ENCODE results near the gene CCKAR. TPM values are rescaled to one million over a fixed set of nuclear protein-coding genes. Genes with fewer than 3 reads are reported as not detected.

Gene CCKAR
- total RNA-seq, 1 donor from 2014 or later: not detected

GRCh38 chr4:26491449-26492170 is 1.3 kb upstream of the CCKAR start:
- intact Hi-C loops (cut with micrococcal nuclease): no loop called here

DNA sequence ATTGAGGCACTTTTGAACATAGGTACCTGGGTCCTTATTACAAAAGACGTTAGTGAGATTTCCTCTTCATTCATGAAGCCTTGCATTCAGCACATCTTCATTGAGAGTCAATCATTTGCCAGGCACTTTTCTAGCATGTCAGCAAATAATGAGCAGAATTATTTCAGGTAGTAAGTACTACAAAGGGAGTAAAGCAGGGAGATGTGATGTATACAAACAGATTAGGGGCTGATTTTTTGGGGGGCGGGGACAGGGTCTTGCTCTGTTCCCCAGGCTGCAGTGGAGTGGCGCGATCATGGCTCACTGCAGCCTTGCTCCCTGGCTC is 638 bp upstream of the CCKAR start:
- intact Hi-C loops (cut with micrococcal nuclease): no loop called here

DNA sequence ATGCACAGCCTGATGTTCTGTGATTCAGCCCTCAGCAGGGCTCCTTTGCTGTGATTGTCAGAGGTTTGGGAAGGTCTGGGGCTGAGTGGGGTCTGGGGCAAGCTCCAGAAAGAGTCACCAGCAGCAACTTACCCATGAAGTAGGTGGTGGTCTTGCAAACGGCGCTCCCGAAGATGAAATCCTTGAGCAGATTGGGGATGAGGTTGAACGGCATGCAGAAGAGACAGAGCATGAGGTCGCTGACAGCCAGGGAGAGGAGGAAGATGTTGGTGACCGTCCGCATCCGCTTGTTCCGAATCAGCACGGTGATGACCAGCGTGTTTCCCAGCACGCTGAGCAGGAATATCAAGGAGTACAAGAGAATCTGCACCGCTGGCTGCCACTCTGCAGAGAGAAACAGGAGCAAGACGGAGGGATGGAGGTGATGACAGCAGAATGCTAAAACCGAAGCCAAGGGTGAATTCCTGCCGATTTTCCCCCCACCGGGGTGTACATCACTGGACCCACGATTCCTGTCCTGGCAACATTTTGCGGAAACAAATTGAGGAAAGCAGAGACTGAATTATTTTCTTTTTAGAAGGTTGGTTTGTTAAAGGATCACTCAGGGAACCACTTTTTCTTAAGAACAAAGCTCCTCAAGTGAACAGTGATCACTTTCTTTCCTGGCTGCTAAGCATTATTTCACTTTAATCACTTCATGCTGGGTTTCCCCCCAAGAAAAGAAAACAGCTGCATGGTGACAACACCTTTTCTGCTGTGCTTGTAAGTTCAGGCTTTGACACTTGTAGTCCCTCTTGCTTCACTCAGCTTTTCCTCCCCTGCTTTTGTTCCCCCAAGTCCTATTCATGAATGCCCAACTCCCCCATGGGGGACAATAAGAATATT is 941 bp downstream of the CCKAR start:
- intact Hi-C loops (cut with micrococcal nuclease): no loop called here

DNA sequence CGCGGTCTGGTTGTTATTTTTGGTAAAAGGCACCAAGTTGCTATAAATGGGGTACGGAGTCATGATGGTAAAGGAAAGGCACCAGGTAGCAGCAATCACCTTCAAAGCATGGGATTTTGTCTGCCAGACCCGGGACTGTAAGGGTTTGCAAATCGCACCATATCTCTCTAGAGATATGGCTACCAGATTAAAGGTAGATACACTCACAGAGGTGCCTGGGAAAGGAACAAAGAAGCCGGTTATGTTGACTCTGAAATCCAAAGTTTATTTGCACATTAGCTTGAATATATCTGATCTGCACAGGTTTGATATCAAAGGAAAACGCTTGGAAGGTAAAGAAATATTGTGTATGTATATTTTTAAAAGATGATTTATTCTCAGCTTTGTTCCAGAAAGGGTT is 4.6 kb downstream of the CCKAR start:
- intact Hi-C loops (cut with micrococcal nuclease): no loop called here

GRCh38 chr4:26484516-26484915 is 5.8 kb downstream of the CCKAR start:
- intact Hi-C loops (cut with micrococcal nuclease): no loop called here

DNA sequence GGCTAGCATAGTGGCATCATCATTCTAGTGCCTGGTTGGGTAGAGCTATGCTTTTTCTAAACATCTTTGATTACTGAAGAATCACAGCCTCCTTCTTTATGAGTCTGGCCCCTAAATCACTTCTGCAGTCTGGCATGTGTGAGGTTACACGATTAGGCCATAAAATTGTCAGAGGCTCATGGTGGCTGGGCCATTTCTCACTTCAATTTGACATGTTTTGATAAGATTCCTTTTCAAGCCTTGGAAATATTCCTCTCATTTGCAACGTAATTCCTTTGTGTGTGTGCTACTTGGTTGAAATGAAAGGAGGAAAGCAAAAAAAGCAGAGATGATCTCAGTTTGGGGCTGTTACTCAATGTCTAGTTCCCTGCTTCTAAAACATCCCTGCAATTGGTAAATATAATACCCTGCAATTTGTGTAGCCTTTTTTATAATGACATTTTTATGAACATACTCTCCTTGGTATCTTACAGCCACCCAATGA is 6.2 kb downstream of the CCKAR start:
- intact Hi-C loops (cut with micrococcal nuclease): no loop called here

GRCh38 chr4:26482508-26483462 is 7.5 kb downstream of the CCKAR start:
- intact Hi-C loops (cut with micrococcal nuclease): no loop called here

- intact Hi-C loops (cut with micrococcal nuclease): no loop called here
Observed at GRCh38 chr4:26478330-26478729, 12.0 kb downstream of the CCKAR start.

DNA sequence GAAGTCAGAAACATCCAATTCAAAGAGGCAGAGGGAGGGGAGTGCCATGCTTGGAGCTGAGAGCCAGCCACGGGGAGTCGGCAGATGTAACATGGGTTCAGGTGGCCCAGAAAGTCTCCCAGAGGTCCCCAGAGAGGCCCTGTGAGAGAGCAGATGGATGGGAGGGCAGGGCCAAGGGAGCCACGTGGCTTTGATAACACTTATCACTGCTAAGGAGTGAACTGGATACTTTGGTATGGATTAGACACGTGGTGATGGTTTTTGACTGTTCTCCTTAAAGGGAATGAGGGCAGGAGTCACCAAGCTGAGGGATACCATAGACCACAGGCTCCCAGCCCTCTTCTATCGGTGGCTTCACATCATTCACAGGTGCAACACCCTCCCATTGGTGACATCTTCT is 13.7 kb downstream of the CCKAR start:
- intact Hi-C loops (cut with micrococcal nuclease): no loop called here

DNA sequence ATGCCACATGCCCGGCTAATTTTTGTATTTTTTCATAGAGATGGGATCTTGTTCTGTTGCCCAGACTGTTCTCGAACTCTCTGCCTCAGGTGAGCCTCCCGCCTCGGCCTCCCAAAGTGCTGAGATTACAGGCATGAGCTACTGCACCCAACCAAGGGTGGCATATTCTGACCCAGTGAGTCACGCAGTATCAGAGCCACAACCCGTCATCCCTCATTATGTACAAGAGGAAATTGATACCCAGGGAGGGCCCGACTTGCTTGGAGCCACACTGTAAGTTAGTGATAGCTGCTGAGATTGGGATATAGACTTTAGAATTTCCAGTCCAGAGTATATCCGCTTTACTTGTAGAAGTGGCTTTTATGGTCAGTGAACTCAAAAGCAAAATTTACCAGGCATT is 14.6 kb downstream of the CCKAR start:
- intact Hi-C loops (cut with micrococcal nuclease): no loop called here

GRCh38 chr4:26474551-26474950 is 15.7 kb downstream of the CCKAR start:
- intact Hi-C loops (cut with micrococcal nuclease): no loop called here

DNA sequence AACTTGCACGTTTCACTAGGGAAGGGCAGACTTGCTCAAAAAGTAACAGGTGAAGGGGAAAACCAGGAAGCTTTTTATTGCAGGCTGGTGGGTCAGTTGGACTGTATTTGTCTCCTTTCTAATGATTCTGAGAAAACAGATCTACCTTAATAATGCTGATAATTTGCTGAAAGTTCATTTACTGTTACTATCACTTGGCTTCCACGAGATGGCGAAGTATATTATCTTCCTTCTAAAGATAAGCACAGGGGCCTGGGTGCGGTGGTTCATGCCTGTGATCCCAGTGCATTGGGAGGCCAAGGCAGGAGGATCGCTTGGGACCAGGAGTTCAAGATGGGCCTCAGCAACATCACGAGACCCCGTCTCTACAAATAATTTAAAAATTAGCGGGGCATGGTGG is 16.4 kb downstream of the CCKAR start:
- intact Hi-C loops (cut with micrococcal nuclease): no loop called here

- intact Hi-C loops (cut with micrococcal nuclease): no loop called here
Observed at GRCh38 chr4:26471890-26472289, 18.4 kb downstream of the CCKAR start.

- intact Hi-C loops (cut with micrococcal nuclease): no loop called here
Observed at GRCh38 chr4:26468977-26469376, 21.3 kb downstream of the CCKAR start.

DNA sequence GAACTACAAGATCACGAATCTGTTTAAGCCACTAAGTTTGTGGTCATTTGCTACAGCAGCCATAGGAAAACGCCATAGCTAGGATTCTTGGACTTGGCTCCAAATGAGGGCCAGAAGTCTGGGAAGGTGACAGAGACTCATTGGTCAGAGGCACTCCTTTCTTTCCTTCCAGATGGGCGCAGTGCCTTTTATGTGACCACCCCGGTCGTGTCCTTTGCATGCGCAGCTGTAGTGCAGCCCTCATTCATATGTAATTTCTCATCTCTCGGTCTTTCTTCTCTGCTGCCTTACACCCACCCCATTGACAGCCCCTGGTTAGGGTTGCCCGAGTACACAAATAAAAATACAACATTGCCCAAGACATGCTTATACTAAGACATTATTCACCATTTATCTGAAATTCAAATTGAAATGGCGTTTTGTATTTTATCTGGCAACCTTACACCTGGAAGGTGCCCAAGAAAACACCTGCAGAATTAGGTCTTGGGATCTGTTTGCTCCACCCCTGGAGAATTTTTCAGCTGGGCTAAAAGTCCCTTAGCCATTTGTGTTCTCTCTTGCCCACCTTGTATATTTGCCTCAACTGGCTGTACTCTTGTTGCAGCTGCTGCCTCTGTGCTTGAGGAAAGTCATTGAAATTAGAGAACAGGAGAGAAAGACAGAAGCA is 21.9 kb downstream of the CCKAR start:
- intact Hi-C loops (cut with micrococcal nuclease): no loop called here

GRCh38 chr4:26467724-26468123 is 22.6 kb downstream of the CCKAR start:
- intact Hi-C loops (cut with micrococcal nuclease): no loop called here

DNA sequence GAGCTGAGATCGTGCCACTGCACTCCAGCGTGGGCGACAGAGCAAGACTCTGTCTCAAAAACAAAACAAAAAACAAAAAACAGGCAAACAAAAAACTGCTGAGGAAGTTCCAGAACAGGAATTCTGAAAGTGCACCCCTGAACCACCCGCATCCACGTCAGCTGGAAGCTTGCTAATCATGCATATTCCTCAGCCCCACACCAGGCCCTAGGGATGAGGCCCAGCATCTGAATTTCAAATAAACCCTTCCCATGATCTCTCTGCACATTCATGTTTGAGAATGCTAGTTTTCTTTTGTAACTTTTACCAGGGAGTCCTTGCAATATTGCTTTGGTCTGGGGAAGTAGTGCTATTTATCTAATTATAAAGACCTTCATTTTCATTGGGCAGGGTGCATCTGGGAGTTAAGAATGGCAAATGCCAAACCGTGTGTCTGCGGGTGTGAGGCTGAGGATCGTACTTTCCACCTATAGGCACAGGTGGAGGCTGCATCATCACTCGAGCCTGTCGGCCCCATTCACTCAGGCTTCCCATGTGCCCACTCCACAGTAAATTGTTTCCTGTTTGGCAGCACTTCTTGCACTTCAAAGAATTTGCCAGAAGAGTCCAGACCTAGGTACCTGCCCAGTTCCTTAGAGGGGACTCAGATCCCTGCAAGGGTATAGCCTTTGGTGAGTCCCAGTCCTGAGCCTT is 23.6 kb downstream of the CCKAR start:
- intact Hi-C loops (cut with micrococcal nuclease): no loop called here

DNA sequence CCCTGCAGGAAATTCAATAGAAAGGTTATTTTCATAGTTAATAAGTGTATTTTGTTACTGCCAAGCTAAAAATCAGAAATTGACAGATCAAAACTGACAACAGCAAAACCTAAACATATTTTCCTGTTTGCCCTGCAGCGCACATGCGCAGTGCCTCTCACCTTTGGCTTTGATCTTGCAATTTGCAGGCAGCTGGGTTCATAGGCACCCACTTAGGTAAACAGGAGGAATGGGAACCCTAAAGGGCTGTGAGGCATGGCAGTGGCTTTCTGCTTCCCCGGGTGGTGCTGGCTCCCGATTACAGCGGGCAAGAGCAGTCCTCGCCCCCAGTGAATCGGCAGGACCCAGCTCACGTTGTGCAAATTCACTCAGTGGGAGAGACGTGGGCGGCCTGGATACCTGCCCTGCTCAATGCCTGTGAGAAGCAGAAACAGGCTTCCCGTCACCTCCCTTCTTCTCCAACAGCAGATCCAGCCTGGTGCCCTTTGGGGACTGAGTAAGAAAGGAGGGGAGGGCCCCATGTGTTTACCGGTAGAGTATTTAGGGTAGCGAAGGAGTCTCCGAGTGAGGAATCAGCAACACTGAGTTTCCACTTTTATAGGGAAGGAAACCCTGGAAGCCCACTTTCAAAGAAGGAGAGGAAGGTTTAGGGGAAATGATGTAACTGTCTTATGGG is 25.7 kb downstream of the CCKAR start:
- intact Hi-C loops (cut with micrococcal nuclease): no loop called here

GRCh38 chr4:26463386-26463785 is 26.9 kb downstream of the CCKAR start:
- intact Hi-C loops (cut with micrococcal nuclease): no loop called here

GRCh38 chr4:26462874-26463273 is 27.4 kb downstream of the CCKAR start:
- intact Hi-C loops (cut with micrococcal nuclease): no loop called here
